Heart left ventricle (tissue), 16 donors: Measurements from ENCODE around the gene CDK1. TPM values are rescaled to one million over a fixed set of nuclear protein-coding genes. Genes with fewer than 3 reads are reported as not detected.

Experiments
- ATAC-seq, 4 donors: fragments of 200-7000 bp; cut with Tn5 transposase; one replicate each; pipeline ENCODE4 v1.9.1; 2020 to 2022; ENCODE audit warnings: moderate library complexity in 4 of 4, mild to moderate bottlenecking in 3 of 4, moderate number of reproducible peaks in 1 of 4
- DNase-seq, 5 donors: peaks; one replicate each; pipeline ENCODE4 v3.0.0-alpha.2; 2020
- H3K27ac ChIP-seq, 12 donors: fragments of 200-600 bp; sonication (generic) in 4 of 12; one replicate each; pipeline versions ENCODE4 v1.5.0 to v1.8.0; 2016 to 2022; ENCODE audit warnings: mild to moderate bottlenecking in 2 of 12
- H3K27me3 ChIP-seq, 9 donors: fragments of 200-600 bp; sonication (generic) in 2 of 9; one replicate each; pipeline versions ENCODE4 v1.5.1 to v1.8.0; 2016 to 2022; ENCODE audit warnings: mild to moderate bottlenecking in 3 of 9
- H3K36me3 ChIP-seq, 9 donors: fragments of 200-600 bp; sonication (generic) in 2 of 9; one replicate each; pipeline versions ENCODE4 v1.5.0 to v1.8.0; 2018 to 2022; ENCODE audit warnings: mild to moderate bottlenecking in 2 of 9
- H3K4me1 ChIP-seq, 12 donors: fragments of 200-600 bp; sonication (generic) in 4 of 12; one replicate each; pipeline versions ENCODE4 v1.5.0 to v1.8.0; 2016 to 2022; ENCODE audit warnings: mild to moderate bottlenecking in 3 of 12
- H3K4me3 ChIP-seq, 12 donors: fragments of 200-600 bp; sonication (generic) in 4 of 12; one replicate each; pipeline versions ENCODE4 v1.5.0 to v1.8.0; 2017 to 2022; ENCODE audit warnings: mild to moderate bottlenecking in 9 of 12, moderate library complexity in 4 of 12
- H3K9me3 ChIP-seq, 12 donors: fragments of 200-600 bp; sonication (generic) in 4 of 12; one replicate each; pipeline versions ENCODE4 v1.5.0 to v1.8.0; 2016 to 2022; ENCODE audit warnings: mild to moderate bottlenecking in 1 of 12
- POLR2A ChIP-seq, 2 donors: fragments of 450-650 bp; IDR thresholded peaks; one replicate each; pipeline ENCODE4 v1.6.1; 2017; ENCODE audit warnings: antibody characterized with exemption in 2 of 2, mild to moderate bottlenecking in 2 of 2, moderate library complexity in 2 of 2
- WGBS, 4 donors: extraction: QIAGEN DNeasy Blood & Tissue Kit in 2 of 4; methylation state at CpG; one replicate each; pipeline versions ENCODE4 v1.1.5 to v1.1.7; 2013 to 2018; 5-methylcytosine and 5-hydroxymethylcytosine counted together
- intact Hi-C, 10 donors: fragments of 100-400 bp; cut with DNase I; formaldehyde crosslinking; loops; one replicate each; pipeline versions ENCODE4 v1.11.1 to v1.14.2; 2022
- polyA plus RNA-seq, 2 donors: library from polyadenylated mRNA; stranded (reverse); fragments of 200-250 nt; gene quantifications; one replicate each; pipeline ENCODE4 v1.2.3, GENCODE V29; 2013
- total RNA-seq, 9 donors: library from RNA; depleted of rRNA in 2 of 9; stranded (reverse); fragments of >200 nt in 2 of 9; fragmentation: NEBNext Ultra II Directional in 3 of 9; extraction: Animal tissue kit (Norgen Biotek cat#: 25700) in 3 of 9; gene quantifications; one replicate each; pipeline versions ENCODE4 v1.1.0 to v1.2.4, GENCODE V29; 2016 to 2023
- TF ChIP-seq, protein P1 (sequence below), 12 donors: fragments of 200-600 bp; sonication (generic) in 4 of 12; IDR thresholded peaks; one replicate each; pipeline versions ENCODE4 v1.5.0 to v1.8.0; 2018 to 2022; ENCODE audit warnings: antibody characterized with exemption in 12 of 12, mild to moderate bottlenecking in 5 of 12
- donor health status: ischemic (EF 13 %, LVEDD 7.1; RV severe dilation, severe dysfunction).
- donor health status: healthy with polysubstance abuse.
- donor health status: DM: no; HTN: yes; CAD: no.
- donor health status: DM: no; HTN: no; CAD: no.
- donor health status: ischemic (EF 25% LVEDD 6.9; RV normal size, moderate dysfunction).
- donor health status: ischemic (EF 25% LVEDD 5.7; RV mildly dilated, moderate dysfunction).
- donor health status: healthy.
- donor health status: DM: yes; HTN: yes; CAD: no.
- donor health status: ischemic (EF 35%, LVEDD 5.7; RV mildly dilated, moderate dysfunction).
- donor health status: nonischemic (EF 11% LVEDD 7.7; RV severe dilation, severe dysfunction).
- donor health status: DM: yes; HTN: yes; CAD: no.
- donor health status: PGD.
- donor health status: ischemic (EF 29% LVEDD 5.4; RV normal size, mild dysfunction).
- donor health status: nonischemic (EF 23%, LVEDD 6.1; RV moderate dilation, normal function).

Gene CDK1
- total and polyA plus RNA-seq, 11 donors: 0.44 to 13.8 (median 0.99) TPM; not detected in 1

- H3K4me1 ChIP-seq: peaks cover 0 to 9% (median 0%) of the 10 kb centered on the region in 12 donors
- no peaks in the 10 kb centered on the region for H3K27me3 ChIP-seq
- no peak overlapping the region for H3K27ac ChIP-seq
- ATAC-seq: no peak
- H3K9me3 ChIP-seq: no peaks in the 10 kb centered on the region
- DNase-seq: no peak
- H3K36me3 ChIP-seq: no peaks in the 10 kb centered on the region
- no peak for TF ChIP-seq POLR2A (IDR thresholded peaks at IDR 0.05)
- intact Hi-C loops: no loop called here
- H3K4me3 ChIP-seq: no peak overlapping the region
- WGBS, 4 donors: 85 to 90% (median 87%) methylated on average over 5 of the region's 5 CpGs
These were observed 25.2 kb downstream of the CDK1 start for GRCh38 chr10:60803433-60803832.

DNA sequence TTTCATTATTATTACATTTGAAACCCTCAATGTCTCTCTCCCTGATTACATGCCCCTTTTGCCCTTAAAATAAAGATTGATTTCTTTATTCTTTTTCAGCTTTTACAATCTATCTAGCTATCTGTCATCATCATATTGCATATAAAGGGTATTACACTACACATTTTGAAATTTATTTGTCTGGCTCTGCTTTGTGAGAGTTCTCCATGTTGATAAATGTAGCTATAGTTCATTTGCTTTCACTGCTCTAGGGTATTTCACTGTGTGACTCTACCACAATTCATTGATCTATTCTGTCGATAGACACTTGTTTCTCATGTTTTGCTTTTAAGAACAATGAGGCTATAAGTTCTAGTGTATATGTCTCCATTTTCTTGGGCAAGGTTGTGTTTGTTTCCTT lies 25.6 kb downstream of the CDK1 start:
- Histone ChIP-seq H3K4me3 (no peak overlapping the region), H3K27me3 (no peaks in the 10 kb centered on the region), H3K4me1 (peaks cover 0 to 13% (median 0%) of the 10 kb centered on the region in 12 donors), H3K36me3 (no peaks in the 10 kb centered on the region), H3K9me3 (no peaks in the 10 kb centered on the region), H3K27ac (no peak overlapping the region)
- intact Hi-C loops: no loop called here
- ATAC-seq: no peak
- no peak for TF ChIP-seq POLR2A (IDR thresholded peaks at IDR 0.05)
- TF ChIP-seq, protein P1, sequence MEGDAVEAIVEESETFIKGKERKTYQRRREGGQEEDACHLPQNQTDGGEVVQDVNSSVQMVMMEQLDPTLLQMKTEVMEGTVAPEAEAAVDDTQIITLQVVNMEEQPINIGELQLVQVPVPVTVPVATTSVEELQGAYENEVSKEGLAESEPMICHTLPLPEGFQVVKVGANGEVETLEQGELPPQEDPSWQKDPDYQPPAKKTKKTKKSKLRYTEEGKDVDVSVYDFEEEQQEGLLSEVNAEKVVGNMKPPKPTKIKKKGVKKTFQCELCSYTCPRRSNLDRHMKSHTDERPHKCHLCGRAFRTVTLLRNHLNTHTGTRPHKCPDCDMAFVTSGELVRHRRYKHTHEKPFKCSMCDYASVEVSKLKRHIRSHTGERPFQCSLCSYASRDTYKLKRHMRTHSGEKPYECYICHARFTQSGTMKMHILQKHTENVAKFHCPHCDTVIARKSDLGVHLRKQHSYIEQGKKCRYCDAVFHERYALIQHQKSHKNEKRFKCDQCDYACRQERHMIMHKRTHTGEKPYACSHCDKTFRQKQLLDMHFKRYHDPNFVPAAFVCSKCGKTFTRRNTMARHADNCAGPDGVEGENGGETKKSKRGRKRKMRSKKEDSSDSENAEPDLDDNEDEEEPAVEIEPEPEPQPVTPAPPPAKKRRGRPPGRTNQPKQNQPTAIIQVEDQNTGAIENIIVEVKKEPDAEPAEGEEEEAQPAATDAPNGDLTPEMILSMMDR (IDR thresholded peaks at IDR 0.05): no peak
- no peak for DNase-seq
- WGBS, 4 donors: 94 to 97% (median 95%) methylated on average over 1 of the region's 1 CpG

DNA sequence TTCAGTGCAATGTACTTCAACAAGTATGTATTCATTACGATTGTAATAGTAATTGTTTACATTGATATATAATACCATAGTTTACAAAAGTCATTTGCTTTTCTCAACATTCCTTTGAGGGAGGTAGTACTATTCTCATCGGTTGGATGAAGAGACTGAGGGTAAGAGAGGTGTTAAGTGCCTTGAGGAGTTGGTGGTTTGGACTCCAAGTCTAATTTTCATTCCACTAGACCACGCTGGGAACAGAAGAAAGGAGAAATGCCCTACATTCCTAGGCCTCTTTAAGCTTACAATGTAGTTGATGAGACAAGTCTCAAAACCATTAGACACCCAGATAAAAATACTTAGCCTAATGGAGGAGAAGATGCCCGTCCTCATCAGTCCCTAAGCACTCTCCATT lies 28.6 kb downstream of the CDK1 start:
- no peak for DNase-seq
- 80 to 93% (median 88%) methylated on average over 4 of the region's 4 CpGs for WGBS, 4 donors
- Histone ChIP-seq H3K4me3 (no peak overlapping the region), H3K27ac (no peak overlapping the region), H3K4me1 (peaks cover 0 to 31% (median 14%) of the 10 kb centered on the region in 12 donors), H3K36me3 (no peaks in the 10 kb centered on the region), H3K27me3 (no peaks in the 10 kb centered on the region), H3K9me3 (no peaks in the 10 kb centered on the region)
- TF ChIP-seq, protein P1 (IDR thresholded peaks at IDR 0.05): no peak
- TF ChIP-seq POLR2A (IDR thresholded peaks at IDR 0.05): no peak
- ATAC-seq: no peak
- intact Hi-C loops: loop anchor here in 1 of 10 donors (5.0 kb wide), 1 partner anchor 330 kb away; no protein-coding TSS in a partner anchor

DNA sequence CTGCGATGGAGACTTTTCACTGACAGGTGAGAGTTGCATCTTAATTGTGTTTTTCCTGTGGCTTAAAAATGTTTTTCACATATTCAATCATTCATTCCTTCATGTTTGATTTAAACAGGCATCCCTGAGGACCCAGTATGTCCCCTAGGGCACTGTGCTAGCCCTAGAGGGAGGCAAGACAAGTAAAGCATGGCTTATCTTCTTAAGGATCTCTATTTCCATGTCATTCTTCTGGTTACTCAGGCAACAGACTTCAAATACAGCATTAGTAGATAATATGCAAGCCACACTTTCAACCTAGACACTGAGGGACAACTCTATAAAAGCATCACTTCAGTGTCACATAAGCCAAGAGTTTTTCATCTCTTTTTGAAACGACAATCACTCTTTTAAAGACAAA lies 29.2 kb downstream of the CDK1 start:
- no peak overlapping the region for H3K4me3 ChIP-seq
- ATAC-seq: no peak
- DNase-seq: no peak
- H3K27me3 ChIP-seq: no peaks in the 10 kb centered on the region
- TF ChIP-seq, protein P1 (IDR thresholded peaks at IDR 0.05): no peak
- no peak for TF ChIP-seq POLR2A (IDR thresholded peaks at IDR 0.05)
- intact Hi-C loops: loop anchor here in 1 of 10 donors (5.0 kb wide), 1 partner anchor 330 kb away; no protein-coding TSS in a partner anchor
- no peaks in the 10 kb centered on the region for H3K36me3 ChIP-seq
- peaks cover 0 to 31% (median 14%) of the 10 kb centered on the region in 12 donors for H3K4me1 ChIP-seq
- H3K9me3 ChIP-seq: no peaks in the 10 kb centered on the region
- 93 to 97% (median 95%) methylated on average over 2 of the region's 2 CpGs for WGBS, 4 donors
- H3K27ac ChIP-seq: no peak overlapping the region

GRCh38 chr10:60808036-60808435 lies 29.8 kb downstream of the CDK1 start:
- H3K4me3 ChIP-seq: no peak overlapping the region

More at GRCh38 chr10:60808036-60808435, 29.8 kb downstream of the CDK1 start:
- Histone ChIP-seq H3K9me3 (no peaks in the 10 kb centered on the region), H3K36me3 (no peaks in the 10 kb centered on the region), H3K4me1 (peaks cover 0 to 31% (median 14%) of the 10 kb centered on the region in 12 donors), H3K27me3 (no peaks in the 10 kb centered on the region), H3K27ac (no peak overlapping the region)
- no peak for TF ChIP-seq POLR2A (IDR thresholded peaks at IDR 0.05)
- TF ChIP-seq, protein P1 (IDR thresholded peaks at IDR 0.05): no peak
- ATAC-seq: no peak
- no peak for DNase-seq
- intact Hi-C loops: loop anchor here in 1 of 10 donors (5.0 kb wide), 1 partner anchor 329 kb away; no protein-coding TSS in a partner anchor
- 64 to 99% (median 86%) methylated on average over 3 of the region's 3 CpGs for WGBS, 4 donors
